HG03103 (cell line): ENCODE data around the gene FER.
"Not testable (repeated sequence)": the region's sequence is repeated elsewhere in the genome, so short reads cannot be mapped to it uniquely, and the experiment has no call there.

Source experiments
- ATAC-seq: cut with Tn5 transposase; IDR thresholded peaks from one replicate; pipeline ENCODE4 v1.9.1; 2021; ENCODE audit warnings: low read depth; ENCODE audit not compliant: unreplicated experiment

The FER gene

DNA sequence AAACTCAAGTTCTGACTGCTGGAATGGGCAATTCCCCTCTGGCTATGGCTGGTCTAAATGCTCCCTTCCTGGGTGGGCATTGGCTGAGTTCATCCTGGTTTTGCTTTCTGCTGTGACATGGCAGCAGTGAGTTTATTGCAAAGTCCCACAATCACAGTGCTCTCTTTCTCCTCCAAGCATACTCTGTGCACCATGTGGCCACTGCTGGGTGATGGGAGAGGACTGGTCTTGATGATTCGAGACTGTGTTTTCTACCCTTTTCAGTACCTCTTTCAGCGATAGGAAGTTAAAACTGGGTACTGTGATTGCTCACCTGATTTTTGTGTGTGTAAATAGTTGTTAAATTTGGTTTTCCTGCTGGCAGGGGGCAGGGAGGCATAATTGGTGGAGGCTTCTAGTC, 49.7 kb downstream of the FER start:
- ATAC-seq, result no peak

DNA sequence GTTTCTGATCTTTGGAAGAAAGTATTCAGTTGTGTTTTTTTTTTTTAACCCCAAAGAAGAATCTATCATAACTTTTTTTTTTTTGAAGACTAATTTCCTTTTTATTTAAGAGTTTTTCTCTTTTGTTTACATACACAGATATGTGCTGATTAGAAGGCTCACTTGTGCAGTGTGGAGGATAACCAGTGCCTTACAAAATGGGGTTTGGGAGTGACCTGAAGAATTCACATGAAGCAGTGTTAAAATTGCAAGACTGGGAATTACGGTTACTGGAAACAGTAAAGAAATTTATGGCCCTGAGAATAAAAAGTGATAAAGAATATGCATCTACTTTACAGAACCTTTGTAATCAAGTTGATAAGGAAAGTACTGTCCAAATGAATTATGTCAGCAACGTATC, 50.3 kb downstream of the FER start:
- no peak for ATAC-seq

DNA sequence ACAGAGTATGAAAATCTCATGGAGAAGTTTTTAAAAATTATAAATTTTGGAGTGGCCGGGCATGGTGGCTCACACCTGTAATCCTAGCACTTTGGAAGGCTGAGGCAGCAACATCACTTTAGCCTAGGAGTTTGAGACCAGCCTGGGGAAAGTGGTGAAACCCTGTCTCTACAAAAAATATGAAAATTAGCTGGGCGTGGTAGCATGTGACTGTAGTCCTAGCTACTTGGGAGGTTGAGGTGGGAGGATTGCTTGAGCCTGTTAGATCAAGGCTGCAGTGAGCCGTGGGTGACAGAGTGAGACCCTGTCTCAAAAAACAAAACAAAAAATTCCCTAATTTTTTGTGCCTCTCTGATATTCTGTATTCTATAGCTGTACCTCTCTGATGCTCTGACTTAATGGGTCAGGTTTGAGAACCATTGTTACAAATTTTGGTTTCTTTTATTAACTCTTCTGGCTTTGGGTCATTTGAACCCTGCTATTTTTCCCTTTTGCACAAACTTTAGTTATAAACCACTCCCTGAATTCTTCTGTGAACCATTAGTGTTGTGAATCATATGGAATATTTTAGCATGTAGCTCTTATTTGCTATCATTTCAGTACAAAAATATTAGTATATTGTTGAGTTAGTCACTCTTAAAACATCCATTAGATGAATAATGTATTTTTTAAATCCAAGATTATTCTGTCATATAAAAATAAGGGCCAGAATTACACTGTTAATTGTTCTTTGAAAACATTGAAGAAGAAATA, 51.0 kb downstream of the FER start:
- ATAC-seq, result no peak

DNA sequence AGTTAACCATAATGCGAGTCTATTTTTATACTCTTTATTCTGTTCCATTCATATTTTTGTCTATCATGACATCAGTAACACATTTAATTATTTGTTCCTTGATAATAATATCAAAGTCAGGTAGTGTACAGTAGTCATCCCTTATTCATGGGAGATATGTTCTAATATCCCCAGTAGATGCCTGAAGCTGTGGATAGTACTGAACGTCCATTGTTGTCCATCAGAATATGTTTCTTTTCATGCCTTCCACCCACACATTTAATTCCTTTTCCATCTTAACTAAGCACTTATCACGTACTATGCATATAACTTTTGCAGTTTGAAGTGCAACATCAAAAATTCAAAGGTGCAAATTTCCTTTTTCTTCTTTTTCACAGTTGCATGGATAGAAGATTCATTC, 53.6 kb downstream of the FER start:
- no peak for ATAC-seq

DNA sequence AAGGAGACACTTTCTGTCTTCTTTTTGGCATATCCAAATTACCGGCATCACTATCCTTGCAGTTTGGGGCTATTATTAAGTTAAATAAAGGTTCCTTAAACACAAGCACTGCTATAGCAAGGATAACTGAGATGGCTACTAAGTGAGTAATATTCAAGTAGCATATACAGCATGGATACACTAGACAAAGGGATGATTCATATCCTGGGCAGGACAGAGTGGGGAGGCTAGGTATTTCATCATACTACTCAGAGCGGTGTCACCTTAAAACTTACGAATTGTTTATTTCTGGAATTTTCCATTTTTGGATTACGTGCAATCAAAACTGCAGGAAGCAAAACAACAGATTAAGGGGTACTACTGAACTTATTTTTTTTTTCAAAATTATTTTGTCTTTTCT, 54.1 kb downstream of the FER start:
- ATAC-seq, result no peak

- ATAC-seq, result no peak
Observed at GRCh38 chr5:108810717-108811116, 63.0 kb downstream of the FER start.

DNA sequence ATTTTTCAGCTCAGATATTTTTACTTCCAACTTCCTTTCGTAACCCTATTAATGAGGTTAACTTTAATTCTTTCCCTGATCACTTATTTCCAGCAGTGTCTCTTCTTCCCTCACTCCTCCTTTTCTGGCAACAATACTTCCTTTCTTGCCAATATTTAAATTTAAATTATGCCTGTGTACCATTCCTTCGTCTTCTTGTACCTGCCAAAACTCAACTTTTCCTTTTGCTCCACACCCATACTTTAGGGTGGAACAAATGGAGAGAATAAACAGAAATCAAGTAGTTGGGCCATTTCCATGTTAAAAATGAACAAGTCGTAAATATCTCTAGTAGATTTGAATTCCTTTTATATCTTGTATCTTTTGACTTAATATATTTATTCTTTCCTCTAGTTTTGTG, 66.0 kb downstream of the FER start:
- no peak for ATAC-seq

DNA sequence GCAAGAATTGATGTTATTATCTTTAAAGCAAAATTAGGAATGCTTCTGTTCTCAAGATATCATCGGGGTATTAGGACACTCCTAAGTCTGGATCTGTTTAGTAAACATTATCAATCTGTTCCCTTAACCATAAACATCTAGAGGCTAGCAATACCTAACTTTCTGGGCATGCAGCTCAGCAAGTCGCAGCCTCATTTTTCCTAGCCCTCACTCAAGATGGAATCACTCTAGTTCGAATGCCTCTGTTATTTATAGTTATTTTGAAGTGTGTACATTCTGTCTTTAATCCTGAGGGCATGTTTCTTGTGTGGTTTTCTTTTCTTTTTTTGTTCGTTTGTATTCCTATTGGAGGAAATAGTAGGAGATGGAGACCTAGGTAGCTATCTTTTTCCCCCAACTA, 66.9 kb downstream of the FER start:
- no peak for ATAC-seq

GRCh38 chr5:108818613-108819272, 71.0 kb downstream of the FER start:
- ATAC-seq, result peak; percentile 89

DNA sequence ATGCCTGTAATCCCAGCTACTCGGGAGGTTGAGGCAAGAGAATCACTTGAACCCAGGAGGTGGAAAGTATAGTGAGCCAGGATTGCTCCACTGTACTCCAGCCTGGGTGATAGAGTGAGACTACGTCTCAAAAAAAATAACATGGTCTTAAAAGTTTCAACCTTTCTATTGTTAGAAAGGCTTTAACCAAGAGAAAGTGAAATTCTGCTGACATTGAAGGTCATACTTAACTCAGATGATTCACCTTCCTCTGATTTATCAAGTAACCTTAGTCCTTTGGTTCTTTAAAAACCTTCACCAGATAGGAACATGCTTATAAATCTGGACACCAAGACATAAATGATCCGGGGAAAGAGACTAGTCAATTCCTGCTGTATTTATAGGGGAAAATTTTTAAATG, 73.3 kb downstream of the FER start:
- ATAC-seq, result no peak

- ATAC-seq, result no peak
Observed at GRCh38 chr5:108822211-108822947, 74.7 kb downstream of the FER start.

DNA sequence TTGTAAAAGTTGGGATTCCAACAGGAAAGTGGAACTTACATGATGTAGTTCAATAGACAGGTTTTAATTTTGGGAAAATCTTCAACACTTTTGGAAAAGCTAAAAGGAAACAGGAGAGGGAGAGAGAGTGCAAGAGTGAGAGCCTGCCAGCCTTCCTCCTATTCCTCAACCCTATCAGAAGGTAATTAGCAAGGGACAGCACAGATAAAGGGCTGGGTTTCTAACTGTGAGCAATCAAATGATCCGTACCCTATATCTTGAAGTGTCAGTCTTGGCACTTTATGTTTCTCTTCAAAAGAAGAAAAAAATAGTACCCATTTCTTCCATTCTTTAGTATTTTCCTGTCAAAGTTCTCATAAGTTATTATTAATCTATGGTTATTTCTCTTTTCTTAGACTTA, 79.4 kb downstream of the FER start:
- no peak for ATAC-seq

DNA sequence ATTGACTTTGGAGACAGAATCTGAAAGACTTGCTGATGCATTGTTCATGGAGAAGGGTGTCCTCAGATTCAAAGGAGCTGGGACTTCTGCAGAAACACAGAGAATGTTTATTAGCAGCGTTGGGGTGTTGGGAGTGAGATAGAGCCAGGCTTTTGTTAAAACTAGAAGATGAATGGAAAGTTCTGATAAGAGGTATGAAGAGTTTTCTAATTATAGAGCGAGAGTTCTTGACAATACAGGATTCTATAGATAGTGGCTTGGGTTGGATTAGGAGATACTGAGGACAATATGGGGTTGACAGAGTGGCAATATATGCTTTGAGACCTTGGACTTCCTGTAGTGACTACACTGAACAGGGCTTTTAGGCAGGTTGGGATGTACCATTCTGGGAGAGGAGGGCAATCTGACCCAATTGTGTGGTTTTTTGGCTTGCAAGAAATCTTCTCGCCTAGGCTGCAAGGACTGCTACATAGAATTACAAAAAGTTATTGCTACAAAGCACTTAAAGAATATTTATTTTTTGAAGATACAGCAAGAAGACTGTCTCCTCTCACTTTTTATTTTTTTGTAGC, 83.1 kb downstream of the FER start:
- no peak for ATAC-seq

GRCh38 chr5:108836492-108836891, 88.8 kb downstream of the FER start:
- ATAC-seq, result no peak

DNA sequence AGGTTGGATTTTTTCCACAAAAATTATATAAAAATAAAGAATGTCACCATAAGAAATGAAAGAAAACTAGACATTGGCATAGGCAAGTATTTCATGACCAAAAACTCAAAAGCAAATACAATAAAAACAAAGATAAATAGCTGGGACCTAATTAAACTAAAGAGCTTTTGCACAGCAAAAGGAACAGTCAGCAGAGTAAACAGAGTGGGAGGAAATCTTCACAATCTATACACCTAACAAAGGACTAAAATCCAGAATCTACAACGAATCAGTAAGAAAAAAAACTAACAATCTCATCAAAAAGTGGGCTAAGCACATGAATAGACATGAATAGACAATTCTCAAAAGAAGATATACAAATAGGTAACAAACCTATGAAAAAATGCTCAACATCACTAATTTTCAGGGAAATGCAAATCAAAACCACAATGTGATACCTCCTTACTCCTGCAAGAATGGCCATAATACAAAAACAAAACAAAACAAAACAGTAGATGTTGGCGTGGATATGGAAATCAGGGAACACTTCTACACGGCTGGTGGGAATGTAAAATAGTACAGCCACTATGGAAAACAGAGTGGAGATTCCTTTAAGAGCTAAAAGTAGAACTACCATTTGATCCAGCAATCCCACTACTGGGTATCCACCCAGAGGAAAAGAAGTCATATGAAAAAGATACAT, 94.7 kb downstream of the FER start:
- ATAC-seq, result not testable (repeated sequence)

- ATAC-seq, result not testable (repeated sequence)
Observed at GRCh38 chr5:108851129-108851528, 103.4 kb downstream of the FER start.

DNA sequence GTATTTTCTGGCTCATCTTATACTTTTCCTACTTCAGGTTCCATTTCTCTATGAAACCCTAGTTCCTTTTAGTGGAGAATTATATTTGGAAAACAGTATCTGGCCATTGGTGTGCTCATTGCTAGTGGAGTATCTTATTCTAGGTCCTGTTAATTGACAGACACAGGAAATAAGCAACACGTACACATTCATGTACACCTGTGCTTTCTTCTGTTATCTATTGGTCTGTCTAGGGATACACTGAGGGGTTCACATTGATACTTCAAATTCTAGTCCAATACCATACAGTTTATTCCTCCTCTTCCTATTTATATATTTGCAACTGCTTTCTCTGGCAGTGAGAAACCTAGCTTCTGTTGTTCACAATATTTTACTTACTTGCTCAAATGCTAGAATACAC, 110.2 kb downstream of the FER start:
- ATAC-seq, result no peak

DNA sequence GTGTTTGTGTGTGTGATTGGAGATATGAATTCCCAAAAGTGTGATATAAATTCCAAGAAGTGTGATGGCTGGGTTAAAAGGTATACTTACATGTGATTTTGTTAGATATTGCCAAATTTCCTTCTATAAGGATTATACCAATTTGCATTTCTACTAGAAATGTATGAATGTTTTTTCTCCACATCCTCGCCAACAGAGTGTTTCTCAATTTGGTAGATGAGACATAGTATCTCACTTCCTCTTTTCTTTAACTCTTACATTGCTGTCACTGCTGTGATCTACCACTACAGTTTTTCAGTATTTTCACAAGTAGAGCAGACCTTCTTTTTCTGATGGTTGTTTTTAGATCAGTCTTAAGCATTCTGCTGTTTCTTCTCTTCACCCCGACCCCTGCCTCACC, 111.3 kb downstream of the FER start:
- peak; percentile 98 for ATAC-seq

- no peak for ATAC-seq
Observed at GRCh38 chr5:108862211-108862610, 114.5 kb downstream of the FER start.

- ATAC-seq, result not testable (repeated sequence)
Observed at GRCh38 chr5:108866097-108866496, 118.4 kb downstream of the FER start.

DNA sequence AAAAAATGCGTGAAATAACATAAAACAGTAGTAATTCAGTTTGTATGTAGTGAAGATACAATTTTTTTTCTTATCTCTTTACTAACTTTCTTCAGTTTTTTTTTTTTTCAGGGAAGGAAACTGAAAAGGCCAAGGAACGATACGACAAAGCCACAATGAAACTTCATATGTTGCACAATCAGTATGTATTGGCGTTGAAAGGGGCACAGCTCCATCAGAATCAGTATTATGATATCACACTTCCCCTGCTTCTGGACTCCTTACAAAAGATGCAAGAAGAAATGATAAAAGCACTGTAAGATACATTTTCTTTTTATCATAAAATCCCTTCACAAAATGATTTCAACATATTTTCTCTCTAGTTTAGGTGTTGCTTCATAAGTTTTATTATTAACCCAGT, 120.0 kb downstream of the FER start:
- no peak for ATAC-seq
